EH (cell line): Measurements from ENCODE around the gene OLFM2.

Experiments
- DNase-seq: peaks from one replicate; pipeline ENCODE4 v3.0.0-alpha.2; 2015; ENCODE audit warnings: low read depth

OLFM2 gene

DNA sequence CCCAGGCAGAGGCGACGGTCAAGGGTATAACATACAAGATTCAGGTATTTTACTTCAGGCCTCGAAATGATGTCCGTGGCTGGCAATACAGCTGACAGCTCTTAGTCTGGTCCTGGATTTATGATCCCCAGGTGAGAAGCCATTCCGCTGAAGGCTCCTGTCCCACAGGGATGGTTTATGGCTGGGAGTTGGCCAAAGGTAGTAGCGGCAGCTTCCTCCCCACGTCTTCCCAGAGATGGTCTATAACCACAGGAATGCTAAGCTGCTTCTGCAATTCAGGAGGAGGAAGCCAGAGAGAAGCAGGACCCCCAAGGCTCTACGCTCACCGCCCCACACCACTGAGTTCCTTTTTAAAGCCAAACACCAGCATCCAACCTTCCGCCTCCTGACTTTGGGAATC lies 27.1 kb downstream of the OLFM2 start:
- peak; percentile 11 for DNase-seq

DNA sequence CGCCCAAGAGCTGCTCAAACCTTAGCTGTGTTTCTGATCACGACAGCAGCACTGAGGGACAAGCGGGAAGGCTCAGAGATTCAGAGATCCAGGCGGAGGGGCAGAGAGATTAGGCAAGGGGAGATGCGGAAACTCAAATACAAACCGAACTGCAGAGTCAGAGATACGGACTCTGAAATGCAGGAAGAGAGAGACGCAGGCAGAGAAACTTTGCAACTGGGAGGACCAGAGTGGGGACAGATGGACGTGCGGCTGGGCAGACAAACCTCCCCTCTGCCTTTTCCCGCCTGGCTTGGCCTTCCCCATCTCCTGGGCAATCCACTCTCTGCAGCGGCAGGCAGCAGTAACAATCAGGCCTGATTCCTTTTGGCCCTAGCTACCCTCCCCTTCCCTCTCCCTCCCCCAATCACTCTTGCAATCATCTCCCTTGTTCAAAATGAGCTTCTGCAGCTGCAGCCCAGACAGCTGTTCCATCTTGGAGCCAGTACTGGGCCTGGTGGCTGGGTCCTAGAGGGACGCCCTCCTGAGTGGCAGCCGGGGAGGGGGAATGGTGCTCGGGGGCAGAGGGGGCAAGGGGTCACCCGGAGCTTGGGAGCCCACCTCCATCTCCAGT lies 29.7 kb downstream of the OLFM2 start:
- DNase-seq, result no peak

DNA sequence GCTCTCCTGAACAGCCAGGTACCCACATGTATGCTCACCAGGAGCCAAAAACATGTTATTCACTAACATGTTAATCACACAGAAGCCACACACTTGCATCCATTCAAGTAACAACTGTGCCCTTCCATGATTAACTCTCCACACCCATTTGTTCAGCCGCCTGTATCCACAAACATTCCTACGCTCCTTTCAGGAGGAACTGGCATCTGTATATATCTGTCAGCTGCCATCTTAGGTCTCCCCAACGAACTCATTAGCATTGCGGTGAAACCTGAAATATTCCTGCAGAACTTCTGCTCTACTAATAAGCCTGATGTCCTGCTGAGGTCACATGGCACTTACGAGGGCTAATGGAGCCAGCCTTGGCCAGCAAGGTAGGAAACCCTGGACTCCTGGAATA lies 33.0 kb downstream of the OLFM2 start:
- DNase-seq, result no peak

DNA sequence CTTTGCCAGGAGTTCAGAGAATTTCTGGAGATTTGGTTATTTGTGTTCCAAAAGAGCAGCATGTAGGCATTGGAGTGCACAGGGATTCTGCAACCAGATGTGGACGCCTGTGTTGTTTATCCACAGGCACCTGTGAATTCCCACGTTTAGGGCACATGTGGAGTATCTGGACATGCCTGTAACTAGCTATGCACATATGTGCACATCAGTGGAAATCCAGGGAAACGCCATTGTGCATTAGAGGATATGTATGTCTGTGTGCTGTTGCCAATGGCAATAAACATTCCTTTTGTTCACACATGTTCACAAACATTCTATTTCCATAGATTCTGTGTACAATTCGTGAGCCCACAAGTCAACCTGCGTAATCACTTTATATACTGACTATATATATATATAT lies 34.7 kb downstream of the OLFM2 start:
- no peak for DNase-seq

DNA sequence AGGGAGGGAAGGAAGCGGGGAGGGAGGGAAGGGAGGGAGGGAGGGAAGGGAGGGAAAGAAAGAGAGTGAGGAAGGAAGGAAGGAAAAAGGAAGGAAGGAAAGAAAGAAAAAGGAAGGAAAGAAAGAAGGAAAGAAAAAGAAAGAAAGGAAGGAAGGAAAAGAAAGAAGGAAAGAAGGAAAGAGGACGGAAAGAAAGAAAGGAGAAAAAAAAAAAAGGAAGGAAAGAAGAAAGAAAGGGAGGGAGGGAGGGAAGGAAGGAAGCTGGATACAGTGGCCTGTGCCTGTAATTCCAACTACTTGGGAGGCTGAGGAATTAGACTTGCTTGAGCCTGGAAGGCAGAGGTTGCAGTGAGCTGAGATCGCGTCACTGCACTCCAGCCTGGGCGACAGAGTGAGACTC lies 35.3 kb downstream of the OLFM2 start:
- no peak for DNase-seq

DNA sequence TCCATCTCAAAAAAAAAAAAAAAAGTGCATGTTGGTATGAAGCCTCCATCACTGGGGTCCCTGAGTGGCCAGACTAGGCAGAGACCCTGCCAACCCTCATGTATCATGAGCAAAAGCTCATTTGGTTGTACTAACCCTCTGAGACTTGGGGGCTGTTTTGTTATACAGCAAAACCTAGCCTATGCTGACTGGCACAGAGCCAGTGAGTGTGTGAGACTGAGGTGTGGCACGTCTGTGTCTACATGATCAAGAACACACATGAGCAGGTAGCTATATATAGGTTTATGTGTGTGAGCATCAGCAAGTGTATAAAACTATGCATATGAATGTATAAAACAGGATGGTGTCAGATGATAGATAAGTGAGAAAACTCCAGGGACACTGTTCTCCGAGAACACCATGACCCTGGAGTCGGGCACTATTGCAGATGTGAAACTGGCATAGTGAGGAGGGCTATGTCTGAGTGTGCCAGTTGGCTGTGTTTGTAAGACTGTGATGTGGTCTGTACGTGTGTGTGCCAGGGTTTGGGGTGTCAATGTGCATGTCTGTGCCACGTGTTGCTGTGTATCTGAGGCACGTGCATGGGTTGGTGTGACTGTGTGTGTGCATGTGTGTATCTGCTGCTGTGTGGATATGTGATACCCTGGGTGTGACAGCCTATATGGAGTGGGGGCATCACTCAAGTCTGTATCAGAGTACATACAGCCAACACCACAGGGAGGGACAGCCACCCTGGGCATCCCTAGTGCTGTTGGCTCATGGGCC lies 44.5 kb downstream of the OLFM2 start:
- DNase-seq, result no peak

DNA sequence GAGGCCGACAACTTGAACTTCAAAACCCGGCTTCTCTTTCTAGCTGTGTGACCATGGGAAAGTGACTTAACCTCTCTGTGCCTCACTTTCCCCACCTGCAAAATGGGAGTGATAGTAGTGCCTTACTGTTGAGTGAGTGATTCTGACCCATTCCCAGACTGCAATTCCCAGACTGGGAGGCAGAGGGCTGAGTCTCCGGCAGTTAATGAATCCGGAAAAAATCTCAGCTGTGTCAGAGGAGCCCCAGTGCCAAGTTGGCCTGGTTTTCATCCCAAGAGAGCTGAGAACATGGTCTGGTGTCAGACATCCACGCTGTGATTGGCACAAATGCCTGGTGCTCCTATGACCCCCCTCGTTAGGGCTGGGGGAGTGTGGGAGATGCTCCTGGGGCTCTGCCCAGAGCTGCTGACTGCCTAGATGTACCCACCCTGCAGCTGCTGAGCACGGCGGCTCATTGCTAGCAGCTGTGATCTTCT lies 51.2 kb downstream of the OLFM2 start:
- peak; percentile 35 for DNase-seq

DNA sequence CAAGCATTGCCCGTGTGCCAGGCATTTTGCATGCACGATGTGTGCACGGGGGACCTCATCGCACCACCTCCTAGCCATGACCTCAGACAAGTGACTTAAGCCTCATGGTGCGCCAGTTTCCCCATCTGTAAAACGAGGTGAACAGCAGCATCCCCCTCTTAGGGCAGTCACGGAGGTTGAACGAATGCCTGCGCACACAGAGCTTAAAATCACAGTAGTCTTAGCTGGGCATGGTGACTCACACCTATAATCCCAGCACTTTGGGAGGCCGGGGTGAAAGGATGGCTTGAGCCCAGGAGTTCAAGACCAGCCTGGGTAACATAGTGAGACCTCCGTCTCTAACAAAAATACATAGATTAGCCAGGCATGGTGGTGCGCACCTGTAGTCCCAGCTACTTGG lies 52.6 kb downstream of the OLFM2 start:
- no peak for DNase-seq

DNA sequence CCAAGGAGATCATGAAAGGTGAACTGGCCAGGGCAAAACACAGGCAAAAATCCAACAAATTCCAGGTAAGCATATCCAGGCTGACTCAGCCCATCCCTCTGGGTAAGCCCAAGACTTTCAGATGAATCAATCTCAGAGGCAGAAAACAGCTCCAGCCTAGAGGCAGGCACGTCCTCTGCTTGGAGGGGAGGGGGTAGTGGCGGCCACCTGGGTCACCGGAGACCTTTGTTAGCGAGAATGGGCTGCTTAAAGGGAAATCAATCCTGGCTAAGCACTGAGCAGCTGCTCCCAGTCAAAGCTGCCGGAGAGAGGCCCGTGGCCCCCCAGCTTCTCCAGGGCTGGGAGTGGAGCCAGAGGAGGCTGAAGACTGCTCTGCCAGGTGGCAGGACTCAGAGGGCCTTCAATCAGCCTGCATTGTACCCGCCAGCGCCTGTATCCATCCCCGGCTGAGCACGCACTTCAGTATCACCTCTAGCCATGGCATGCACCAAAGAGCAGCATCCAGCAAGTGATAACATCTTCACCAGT lies 53.0 kb downstream of the OLFM2 start:
- DNase-seq, result no peak

DNA sequence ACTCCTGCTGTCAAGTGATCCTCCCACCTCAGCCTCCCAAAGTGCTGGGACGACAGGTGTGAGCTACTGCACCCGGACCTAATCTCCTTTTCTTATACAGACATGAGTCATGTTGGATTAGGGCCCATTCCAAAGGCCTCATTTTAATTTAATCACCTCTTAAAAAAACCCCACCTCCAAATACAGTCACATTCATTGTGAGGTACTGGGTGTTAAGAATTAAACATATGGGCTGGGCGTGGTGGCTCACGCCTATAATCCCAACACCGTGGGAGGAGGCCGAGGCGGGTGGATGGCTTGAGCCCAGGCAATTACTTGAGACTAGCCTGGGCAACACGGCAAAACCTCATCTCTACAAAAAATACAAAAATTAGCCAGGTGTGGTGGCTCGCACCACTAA lies 54.6 kb downstream of the OLFM2 start:
- no peak for DNase-seq

DNA sequence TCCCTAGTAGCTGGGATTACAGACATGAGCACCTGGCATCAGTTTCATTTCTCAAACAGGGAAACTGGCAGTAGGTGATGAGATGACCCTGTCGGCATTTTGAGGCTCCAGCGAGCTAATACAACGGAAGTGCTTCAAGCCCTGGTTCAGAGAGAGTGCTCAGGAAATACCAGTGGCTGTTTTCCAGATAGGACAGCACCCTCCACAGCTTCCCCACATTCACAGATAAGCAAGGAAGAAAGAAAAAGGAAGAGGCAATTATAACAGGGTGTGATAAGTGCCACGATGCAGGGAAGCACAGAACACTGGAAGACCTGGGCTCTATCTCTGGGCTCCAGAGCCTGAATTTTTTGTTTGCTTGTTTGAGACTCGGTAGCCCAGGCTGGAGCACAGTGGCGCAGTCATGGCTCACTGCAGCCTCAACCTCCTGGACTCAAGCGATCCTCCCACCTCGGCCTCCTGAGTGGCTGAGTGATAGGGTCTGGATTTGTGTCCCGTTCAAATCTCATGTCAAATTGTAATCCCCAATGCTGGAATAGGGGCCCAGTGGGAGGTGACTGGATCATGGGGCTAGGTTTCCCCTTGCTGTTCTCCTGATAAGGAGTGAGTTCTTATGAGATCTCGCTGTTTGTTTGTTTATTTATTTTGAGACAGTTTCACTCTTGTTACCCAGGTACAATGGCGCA lies 57.7 kb downstream of the OLFM2 start:
- DNase-seq, result peak; percentile 64

DNA sequence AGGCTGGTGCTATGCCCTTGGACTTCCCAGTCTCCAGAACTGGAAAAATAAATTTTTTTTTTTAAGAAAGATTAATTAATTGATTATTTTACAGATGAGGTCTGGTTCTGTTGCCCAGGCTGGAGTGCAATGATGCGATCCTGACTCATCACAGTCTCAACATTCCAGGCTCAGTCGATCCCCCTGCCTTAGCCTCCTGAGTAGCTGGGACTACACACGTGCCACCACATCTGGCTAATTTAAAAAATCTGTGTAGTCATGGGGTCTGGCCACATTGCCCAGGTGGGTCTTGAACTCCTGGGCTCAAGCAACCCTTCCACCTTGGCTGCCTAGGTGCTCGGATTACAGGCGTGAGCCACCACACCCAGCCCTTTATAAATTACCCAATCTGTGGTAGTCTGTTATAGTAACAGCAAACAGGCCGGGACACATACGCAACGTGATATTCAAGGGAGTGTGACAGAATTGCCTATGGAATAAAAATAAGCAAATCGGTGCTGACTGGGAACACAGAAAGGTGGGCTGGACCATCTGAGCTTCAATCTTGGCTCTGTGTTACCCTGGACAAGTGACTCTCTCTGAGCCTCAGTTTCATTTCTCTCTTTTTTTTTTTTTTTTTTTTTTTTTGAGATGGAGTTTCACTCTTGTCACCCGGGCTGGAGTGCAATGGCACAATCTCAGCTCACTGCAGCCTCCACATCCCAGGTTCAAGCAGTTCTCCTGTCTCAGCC lies 58.4 kb downstream of the OLFM2 start:
- DNase-seq, result peak; percentile 75

DNA sequence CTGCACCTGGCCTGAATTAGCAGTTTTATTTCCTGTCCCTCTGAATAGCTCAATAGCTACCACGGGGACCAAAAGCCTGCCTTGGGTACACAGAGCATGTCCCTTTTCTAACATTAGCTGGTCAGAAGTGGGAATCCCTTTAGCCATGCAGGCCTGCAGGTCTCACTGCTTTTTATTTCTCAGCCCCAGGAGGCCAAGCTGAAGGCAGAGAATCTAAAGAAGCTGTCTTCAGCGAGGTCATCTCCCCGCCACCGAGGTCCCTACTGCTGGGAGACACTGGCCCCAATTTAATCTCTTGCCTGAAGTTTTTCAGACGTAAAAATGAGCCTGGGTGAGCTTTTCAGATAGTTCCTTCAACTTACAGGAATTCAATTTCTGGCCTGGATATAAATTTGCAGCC lies 60.5 kb downstream of the OLFM2 start:
- no peak for DNase-seq

DNA sequence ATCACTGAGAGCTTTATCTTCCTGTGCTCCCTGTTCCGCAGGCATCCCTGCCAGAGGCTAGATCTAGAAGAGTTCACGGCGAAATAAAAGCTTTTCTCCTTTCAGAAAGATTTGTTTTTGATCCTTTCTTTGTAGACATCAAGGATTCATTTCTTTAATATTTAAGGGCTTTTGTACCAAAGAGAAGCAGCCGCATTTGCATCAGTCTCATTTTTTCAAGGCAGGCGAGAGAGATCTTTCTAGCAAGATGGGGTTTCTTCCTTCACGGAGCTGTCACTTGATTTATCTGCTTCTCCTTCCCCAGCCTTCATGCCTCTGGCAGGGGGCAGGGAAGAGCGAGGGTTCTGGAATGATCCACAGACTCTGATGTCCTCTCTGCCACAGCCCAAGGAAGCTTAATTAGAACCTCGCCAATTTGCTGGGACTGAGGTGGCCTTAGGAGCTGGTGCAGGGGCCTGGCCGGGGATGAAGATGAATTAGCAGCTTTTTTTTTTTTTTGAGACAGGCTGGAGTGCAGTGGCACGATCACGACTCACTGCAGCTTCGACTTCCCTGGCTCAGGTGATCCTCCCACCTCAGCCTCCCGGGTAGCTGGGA lies 61.2 kb downstream of the OLFM2 start:
- DNase-seq, result no peak

DNA sequence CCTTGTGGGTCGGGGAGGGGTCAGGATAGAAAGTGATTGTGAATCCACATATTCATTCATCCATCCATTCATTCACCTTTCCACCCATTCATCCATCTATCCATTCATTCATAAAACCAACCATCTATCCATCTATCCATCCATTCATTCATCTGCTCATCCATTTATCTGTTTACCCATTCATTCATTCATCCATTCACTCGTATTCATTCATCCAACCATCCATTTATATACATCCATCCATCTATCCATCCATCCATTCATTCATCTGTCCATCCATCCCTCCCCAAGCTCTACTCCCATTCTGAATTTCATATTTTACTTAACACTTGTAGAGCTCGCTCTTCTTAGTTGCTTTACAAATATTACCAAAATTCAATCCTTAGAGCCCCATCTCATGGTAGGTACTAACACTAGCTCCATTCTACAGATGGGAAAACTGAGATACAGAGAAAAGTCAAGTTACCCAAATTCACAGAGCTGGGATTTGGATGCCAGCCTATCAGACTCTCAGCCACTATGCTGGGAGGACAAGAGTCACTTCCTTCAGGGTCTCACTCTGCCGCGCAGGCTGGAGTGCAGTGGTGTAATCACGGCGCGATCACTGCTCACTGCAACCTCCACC lies 63.6 kb downstream of the OLFM2 start:
- no peak for DNase-seq

DNA sequence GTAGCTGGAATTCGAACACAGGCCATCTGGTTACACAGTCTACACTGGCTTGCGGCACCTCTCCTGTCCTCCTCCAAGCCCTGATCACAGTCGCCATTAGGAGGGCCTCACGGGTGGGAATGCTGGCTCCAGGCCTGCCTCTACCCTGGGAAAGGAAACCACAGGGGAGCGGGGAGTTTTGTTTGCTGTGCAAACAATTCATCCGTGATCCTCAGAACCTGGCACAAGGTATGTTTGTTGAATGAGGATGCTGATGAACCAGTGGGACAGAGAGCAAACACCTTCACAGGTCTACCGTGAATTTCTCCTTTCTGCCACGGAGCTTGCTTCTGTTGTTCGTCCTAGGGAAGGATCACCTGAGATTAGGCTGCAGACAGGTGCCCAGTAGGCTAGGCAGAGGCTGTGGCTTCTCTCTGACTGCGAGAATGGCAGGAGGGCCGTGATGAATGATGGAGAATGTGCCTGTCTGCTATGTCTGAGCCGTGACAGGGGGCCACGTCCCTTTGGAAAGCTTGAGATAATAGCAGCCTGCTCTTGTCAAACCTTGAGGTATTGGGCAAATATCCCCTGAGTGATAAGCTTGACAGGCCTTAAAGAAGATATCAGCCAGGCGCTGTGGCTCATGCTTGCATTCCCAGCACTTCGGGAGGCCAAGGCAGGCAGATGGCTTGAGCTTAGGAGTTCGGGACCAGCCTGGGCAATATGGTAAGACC lies 64.5 kb downstream of the OLFM2 start:
- no peak for DNase-seq

DNA sequence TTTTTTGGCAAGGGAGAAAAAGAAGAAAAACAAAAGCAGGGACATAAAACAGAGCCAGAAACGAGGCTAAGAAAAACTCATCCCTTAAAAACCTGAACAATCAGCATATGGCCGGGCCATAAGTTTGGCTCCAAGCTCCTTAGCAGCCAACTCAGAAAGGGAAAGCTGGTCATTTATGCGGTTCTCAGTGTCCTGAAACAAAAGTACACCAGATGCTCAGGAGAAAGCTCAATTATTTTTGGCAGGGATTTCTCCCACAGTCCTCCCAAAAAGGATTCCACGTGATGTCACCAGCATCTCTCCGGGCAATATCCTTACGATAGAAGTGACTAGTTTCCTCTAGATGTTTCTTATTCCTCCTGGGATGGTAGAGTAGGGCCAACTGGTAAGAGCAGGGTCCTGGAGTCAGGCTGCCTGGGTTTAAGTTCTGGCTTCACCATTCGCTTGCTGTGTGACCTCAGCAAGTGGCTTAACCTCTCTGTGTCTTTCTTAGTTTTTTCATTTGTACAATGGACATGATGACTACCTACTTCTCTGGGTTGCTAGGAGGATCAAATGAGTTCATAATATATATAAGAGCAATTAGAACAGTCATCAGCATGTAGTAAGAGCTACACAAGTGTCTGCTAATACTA lies 67.2 kb downstream of the OLFM2 start:
- DNase-seq, result peak; percentile 30

DNA sequence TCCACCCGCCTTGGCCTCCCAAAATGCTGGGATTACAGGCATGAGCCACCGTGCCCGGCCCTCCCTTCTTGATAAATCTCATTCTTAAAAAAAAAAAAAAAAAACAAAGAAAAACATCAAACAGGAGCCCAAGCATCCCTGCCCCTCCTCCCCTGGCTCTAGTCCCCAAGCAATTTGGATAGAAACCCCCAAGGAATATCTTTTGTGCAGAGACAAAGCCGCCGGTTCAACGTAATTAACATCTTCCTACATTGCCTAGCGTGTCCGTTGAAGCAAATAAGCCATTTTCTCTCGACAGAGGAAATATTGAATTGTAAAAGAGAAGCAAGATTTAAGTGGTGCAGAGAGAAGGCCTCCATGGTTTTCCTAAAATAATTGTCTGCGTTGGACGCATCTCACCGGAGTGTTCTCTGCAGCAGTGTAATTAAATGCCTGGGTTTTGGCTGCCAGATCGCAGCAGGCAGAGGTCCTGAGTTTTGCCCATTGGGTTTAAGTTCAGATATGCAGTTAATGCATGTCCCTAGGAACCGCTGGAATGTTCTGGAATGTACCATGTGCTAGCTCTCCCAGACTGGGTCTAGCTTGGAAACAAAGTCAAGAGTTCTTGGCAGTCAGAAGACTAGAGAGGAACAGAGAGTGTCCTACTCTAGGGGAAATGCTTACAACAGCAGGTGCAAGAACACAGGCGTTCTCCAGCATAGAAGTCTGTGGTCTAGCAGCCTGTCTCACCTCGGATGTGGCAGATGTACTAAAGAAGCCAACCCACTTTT lies 70.4 kb downstream of the OLFM2 start:
- DNase-seq, result no peak

DNA sequence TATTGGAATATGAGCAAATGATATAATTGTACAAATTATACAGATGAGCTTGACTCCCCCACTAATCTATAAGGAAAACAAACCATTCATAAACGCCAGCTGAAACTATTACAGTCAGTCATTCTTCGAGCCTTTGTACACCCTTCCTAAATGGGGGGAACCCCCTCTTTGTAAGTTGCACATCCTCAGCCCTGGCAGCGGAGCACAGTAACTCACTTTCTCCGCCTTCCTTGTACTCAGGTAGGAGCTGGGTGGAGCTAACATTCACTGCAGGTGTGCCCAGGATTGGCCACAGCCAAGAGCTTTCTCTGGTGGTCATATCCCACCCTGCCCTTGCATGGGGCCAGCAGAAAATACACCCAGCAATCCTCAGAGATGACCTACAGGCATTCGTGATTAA lies 72.6 kb downstream of the OLFM2 start:
- DNase-seq, result no peak

DNA sequence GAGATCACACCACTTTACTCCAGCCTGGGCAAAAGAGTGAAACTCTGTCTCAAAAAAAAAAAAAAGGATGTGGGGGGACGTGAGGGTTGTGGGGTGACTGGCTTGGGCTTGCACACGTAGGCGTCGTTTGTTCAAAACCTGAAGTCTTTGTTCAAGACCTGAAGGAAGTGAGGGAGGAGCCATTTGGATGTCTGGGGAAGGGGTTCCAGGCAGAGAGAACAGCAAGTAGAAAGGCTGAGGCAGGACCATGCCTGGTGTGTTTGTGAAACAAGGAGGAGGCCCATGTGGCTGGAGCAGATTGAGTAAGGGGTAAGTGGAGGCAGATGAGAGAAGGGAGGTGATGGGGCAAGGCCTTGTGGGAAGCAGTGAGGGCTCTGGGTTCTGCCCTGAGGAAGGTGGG lies 73.4 kb downstream of the OLFM2 start:
- no peak for DNase-seq
